Tibial artery (tissue), 4 donors: Measurements from ENCODE around the gene MAP3K3.

Experiments used
- DNase-seq, 2 donors: peaks; one replicate each; pipeline ENCODE4 v3.0.0-alpha.2; 2019
- H3K27ac ChIP-seq, 2 donors: fragments of 200-600 bp; sonication (generic) in 1 of 2; 1 replicate in 1 of 2; 2 replicates in 1 of 2; pipeline ENCODE4 v1.5.1; 2018 to 2019; ENCODE audit warnings: mild to moderate bottlenecking in 1 of 2
- H3K27me3 ChIP-seq, 2 donors: fragments of 200-600 bp; sonication (generic) in 1 of 2; one replicate each; pipeline versions ENCODE4 v1.5.1 to v1.6.0; 2016 to 2019
- H3K36me3 ChIP-seq, 3 donors: fragments of 200-600 bp; sonication (generic) in 2 of 3; one replicate each; pipeline ENCODE4 v1.5.1; 2016 to 2019; ENCODE audit warnings: mild to moderate bottlenecking in 2 of 3
- H3K4me1 ChIP-seq, 4 donors: fragments of 200-600 bp; sonication (generic) in 2 of 4; 1 replicate in 3 of 4; 2 replicates in 1 of 4; pipeline ENCODE4 v1.5.1; 2016 to 2019
- H3K4me3 ChIP-seq, 2 donors: fragments of 200-600 bp; sonication (generic) in 1 of 2; 1 replicate in 1 of 2; 2 replicates in 1 of 2; pipeline ENCODE4 v1.5.1; 2018 to 2019; ENCODE audit warnings: mild to moderate bottlenecking in 2 of 2
- H3K9me3 ChIP-seq, 3 donors: fragments of 200-600 bp; sonication (generic) in 1 of 3; one replicate each; pipeline ENCODE4 v1.5.1; 2016 to 2019
- CTCF ChIP-seq, 2 experiments: fragments of 200-600 bp in 1 of 2; fragments of 450-650 bp in 1 of 2; IDR thresholded peaks; one replicate each; pipeline ENCODE4 v1.5.1; 2017 to 2019; ENCODE audit warnings: antibody characterized with exemption in 2 of 2, mild to moderate bottlenecking in 1 of 2, moderate library complexity in 1 of 2
- intact Hi-C: fragments of 100-400 bp; cut with DNase I; formaldehyde crosslinking; loops from one replicate; pipeline ENCODE4 v1.15.0; 2023; ENCODE audit warnings: low total_unique reads

The MAP3K3 gene

DNA sequence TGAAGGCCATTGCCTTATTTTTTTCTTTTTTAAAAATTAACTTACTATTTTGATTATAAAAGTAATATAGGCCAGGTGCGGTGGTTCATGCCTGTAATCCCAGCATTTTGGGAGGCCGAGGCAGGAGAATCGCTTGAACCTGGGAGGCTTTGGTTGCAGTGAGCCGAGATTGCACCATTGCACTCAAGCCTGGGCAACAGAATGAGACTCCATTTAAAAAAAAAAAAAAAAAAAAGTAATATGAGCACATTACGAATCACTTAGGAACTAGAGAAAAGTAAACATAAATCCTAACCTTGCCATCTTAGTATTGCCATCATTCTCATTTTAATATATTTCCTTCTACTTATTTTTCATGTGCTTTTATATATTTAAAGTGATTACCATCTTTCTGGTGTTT, 34.4 kb upstream of the MAP3K3 start:
- Histone ChIP-seq H3K4me3 (no peak overlapping the region), H3K36me3 (peaks cover 70 to 98% (median 83%) of the 10 kb centered on the region in 3 donors), H3K27ac (no peak overlapping the region), H3K27me3 (no peaks in the 10 kb centered on the region), H3K4me1 (no peaks in the 10 kb centered on the region), H3K9me3 (no peaks in the 10 kb centered on the region)
- TF ChIP-seq CTCF (IDR thresholded peaks at IDR 0.05), result no peak
- intact Hi-C loops, result no loop called here
- no peak for DNase-seq

DNA sequence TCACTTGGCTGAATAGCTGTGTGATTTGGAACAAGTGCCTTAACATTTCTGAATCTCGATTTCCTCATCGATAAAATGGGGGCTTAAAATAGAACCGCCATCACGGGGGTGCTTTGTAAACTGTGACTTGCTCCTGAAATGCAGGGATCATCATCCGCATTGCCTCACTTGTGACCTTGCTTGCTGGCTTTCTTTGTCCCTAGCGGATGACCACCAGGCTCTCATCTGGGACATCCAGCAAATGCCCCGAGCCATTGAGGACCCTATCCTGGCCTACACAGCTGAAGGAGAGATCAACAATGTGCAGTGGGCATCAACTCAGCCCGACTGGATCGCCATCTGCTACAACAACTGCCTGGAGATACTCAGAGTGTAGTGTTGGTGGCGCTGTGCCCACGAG, 33.4 kb upstream of the MAP3K3 start:
- Histone ChIP-seq H3K9me3 (no peaks in the 10 kb centered on the region), H3K36me3 (peaks cover 59 to 98% (median 82%) of the 10 kb centered on the region in 3 donors)

DNA sequence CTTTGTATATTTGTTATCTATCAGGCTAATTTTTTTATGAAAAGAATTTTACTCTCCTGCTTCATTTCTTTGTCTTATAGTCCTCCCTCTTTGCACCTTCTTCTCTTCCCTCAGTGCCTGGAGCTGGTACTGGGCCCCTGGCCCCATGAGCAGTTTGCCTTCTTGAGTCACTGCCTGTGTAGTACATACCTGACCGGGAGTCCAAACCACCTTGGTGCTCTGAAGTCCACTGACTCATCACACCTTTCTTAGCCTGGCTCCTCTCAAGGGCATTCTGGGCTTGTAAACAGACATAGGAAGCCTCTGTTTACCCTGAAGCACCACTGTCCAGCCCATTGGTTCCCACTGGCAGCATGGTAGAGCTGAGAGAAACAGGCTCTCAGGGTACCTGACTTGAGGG, 32.6 kb upstream of the MAP3K3 start:
- H3K4me1 ChIP-seq, result no peaks in the 10 kb centered on the region
- TF ChIP-seq CTCF (IDR thresholded peaks at IDR 0.05), result no peak
- H3K9me3 ChIP-seq, result no peaks in the 10 kb centered on the region
- H3K27ac ChIP-seq, result no peak overlapping the region
- H3K4me3 ChIP-seq, result no peak overlapping the region
- H3K27me3 ChIP-seq, result no peaks in the 10 kb centered on the region
- intact Hi-C loops, result no loop called here
- peaks cover 51 to 91% (median 75%) of the 10 kb centered on the region in 3 donors for H3K36me3 ChIP-seq
- DNase-seq, result no peak

More for the DNA sequence above, 33.4 kb upstream of the MAP3K3 start:
- no peaks in the 10 kb centered on the region for H3K4me1 ChIP-seq
- H3K4me3 ChIP-seq, result no peak overlapping the region
- H3K27ac ChIP-seq, result no peak overlapping the region
- H3K27me3 ChIP-seq, result no peaks in the 10 kb centered on the region
- intact Hi-C loops, result no loop called here
- TF ChIP-seq CTCF (IDR thresholded peaks at IDR 0.05), result no peak
- DNase-seq, result no peak

GRCh38 chr17:63592797-63593196, 29.4 kb upstream of the MAP3K3 start:
- Histone ChIP-seq H3K4me3 (no peak overlapping the region), H3K36me3 (peaks cover 33 to 60% (median 55%) of the 10 kb centered on the region in 3 donors), H3K27ac (no peak overlapping the region), H3K9me3 (no peaks in the 10 kb centered on the region), H3K27me3 (no peaks in the 10 kb centered on the region), H3K4me1 (no peaks in the 10 kb centered on the region)
- no peak for DNase-seq
- no peak for TF ChIP-seq CTCF (IDR thresholded peaks at IDR 0.05)
- intact Hi-C loops, result no loop called here

- no peak overlapping the region for H3K4me3 ChIP-seq
- intact Hi-C loops, result no loop called here
- no peak for TF ChIP-seq CTCF (IDR thresholded peaks at IDR 0.05)
- H3K9me3 ChIP-seq, result no peaks in the 10 kb centered on the region
- no peak for DNase-seq
- no peaks in the 10 kb centered on the region for H3K27me3 ChIP-seq
- H3K4me1 ChIP-seq, result peaks cover 0 to 4% (median 2%) of the 10 kb centered on the region in 4 donors
- H3K36me3 ChIP-seq, result peaks cover 16 to 37% (median 34%) of the 10 kb centered on the region in 3 donors
- H3K27ac ChIP-seq, result no peak overlapping the region
Observed at GRCh38 chr17:63595132-63595531, 27.1 kb upstream of the MAP3K3 start.
